HepG2 (cell line): ENCODE data around the gene PEPD. TPM values are rescaled to one million over a fixed set of nuclear protein-coding genes. Genes with fewer than 3 reads are reported as not detected.

Experiments used
- ATAC-seq: fragments of 200-7000 bp; cut with Tn5 transposase; 3 replicates; pipeline ENCODE4 v1.9.1; 2020; ENCODE audit warnings: mild to moderate bottlenecking, moderate library complexity
- BruUV-seq: library from RNA; stranded (reverse); fragments of 400-500 nt; replicated peaks from 2 replicates; lab custom pipeline; 2021; lab: Mats Ljungman, UMichigan
- CTCF ChIA-PET: fragments of 300-600 bp; formaldehyde crosslinking; extraction: SDS; loops from one replicate; lab custom pipeline; 2021; ENCODE audit warnings: low total read pairs, inconsistent platforms, low intra/inter-chr PET ratio; lab: Yijun Ruan, JAX
- POLR2A ChIA-PET: fragments of 350-600 bp; sonication (Branson Sonifier 250); formaldehyde crosslinking; loops from one replicate; lab custom pipeline; 2020; ENCODE audit warnings: antibody characterized with exemption, inconsistent platforms; lab: Yijun Ruan, JAX
- DNase-seq: peaks from one replicate; pipeline ENCODE4 v3.0.0-alpha.2; 2015; ENCODE audit warnings: low spot score
- FAIRE-seq: peaks from 3 replicates; lab custom pipeline; 2011; peaks lifted over from hg19 to GRCh38; lab: Jason Lieb, UNC
- H2AFZ ChIP-seq: one replicate; pipeline ENCODE4 v1.6.1; 2011; ENCODE audit warnings: low read length, inconsistent platforms
- H3K27ac ChIP-seq: fragments of 300-600 bp; 3 replicates; pipeline ENCODE4 v1.8.0; 2011; ENCODE audit warnings: mixed run types, mild to moderate bottlenecking, mixed read lengths, low read length, inconsistent platforms; ENCODE audit not compliant: insufficient read depth; ENCODE audit errors: extremely low read length
- H3K27me3 ChIP-seq, 2 experiments: fragments of 200-600 bp in 1 of 2; 2 replicates in 1 of 2; 3 replicates in 1 of 2; pipeline versions ENCODE4 v1.6.0 to v1.8.0; 2011; ENCODE audit warnings: low read length in 2 of 2, mild to moderate bottlenecking in 2 of 2, moderate library complexity in 2 of 2, inconsistent platforms in 1 of 2; ENCODE audit not compliant: insufficient read depth in 2 of 2, control insufficient read depth in 1 of 2
- H3K36me3 ChIP-seq, 2 experiments: fragments of 200-600 bp in 1 of 2; replicated peaks in 1 of 2; 2 replicates in 1 of 2; 3 replicates in 1 of 2; pipeline versions ENCODE4 v1.5.1 to v1.8.0; 2011; ENCODE audit warnings: low read length in 2 of 2, inconsistent platforms in 1 of 2; ENCODE audit not compliant: insufficient read depth in 2 of 2, control insufficient read depth in 1 of 2
- H3K4me1 ChIP-seq: 2 replicates; pipeline ENCODE4 v1.5.1; 2012; ENCODE audit warnings: low read length, inconsistent platforms; ENCODE audit not compliant: insufficient read depth
- H3K4me2 ChIP-seq: 2 replicates; pipeline ENCODE4 v1.6.0; 2011; ENCODE audit warnings: low read depth, low read length, inconsistent platforms
- H3K4me3 ChIP-seq, 3 experiments: fragments of 200-600 bp in 1 of 3; sonication (generic), shearing (Covaris generic) in 1 of 3; replicated peaks in 1 of 3; 2 replicates each; pipeline ENCODE4 v1.5.1; 2011 to 2016; ENCODE audit warnings: low read length in 3 of 3, inconsistent platforms in 2 of 3, low read depth in 2 of 3, mild to moderate bottlenecking in 2 of 3, control low read depth in 1 of 3, mixed read lengths in 1 of 3; ENCODE audit not compliant: insufficient read depth in 1 of 3
- H3K79me2 ChIP-seq: one replicate; pipeline ENCODE4 v1.6.1; 2011; ENCODE audit warnings: low read length, inconsistent platforms; ENCODE audit not compliant: insufficient read depth
- H3K9ac ChIP-seq: 2 replicates; pipeline ENCODE4 v1.6.0; 2011; ENCODE audit warnings: mild to moderate bottlenecking, low read depth, low read length, inconsistent platforms; ENCODE audit not compliant: insufficient read depth
- H3K9me3 ChIP-seq: 2 replicates; pipeline ENCODE4 v1.5.1; 2012; ENCODE audit warnings: mild to moderate bottlenecking, low read length
- H4K20me1 ChIP-seq: 2 replicates; pipeline ENCODE4 v1.6.0; 2011; ENCODE audit warnings: inconsistent platforms, mild to moderate bottlenecking, low read length, moderate library complexity; ENCODE audit not compliant: insufficient read depth
- FOXA1 ChIP-seq, 2 experiments: fragments of 450-650 bp in 1 of 2; sonication (generic) in 1 of 2; formaldehyde crosslinking in 1 of 2; IDR thresholded peaks; 2 replicates each; pipeline versions ENCODE4 v1.4.0 to v1.6.1; 2016 to 2020; ENCODE audit warnings: missing genetic modification reagents in 1 of 2
- NCOA5 ChIP-seq: sonication (generic); formaldehyde crosslinking; IDR thresholded peaks from 2 replicates; pipeline ENCODE4 v1.4.0; 2020; ENCODE audit warnings: missing genetic modification reagents
- NR2F2 ChIP-seq: IDR thresholded peaks from 2 replicates; pipeline ENCODE4 v1.6.1; 2012; ENCODE audit warnings: low read depth, inconsistent platforms, borderline replicate concordance
- PHF5A ChIP-seq: IDR thresholded peaks from one replicate; pipeline ENCODE4 v1.6.1; 2018; ENCODE audit warnings: low read depth, missing genetic modification reagents; ENCODE audit not compliant: unreplicated experiment
- ZBTB39 ChIP-seq: sonication (generic); formaldehyde crosslinking; IDR thresholded peaks from 2 replicates; pipeline ENCODE4 v1.5.0; 2020; ENCODE audit warnings: missing genetic modification reagents
- ZNF124 ChIP-seq: sonication (generic); formaldehyde crosslinking; IDR thresholded peaks from 2 replicates; pipeline ENCODE4 v1.4.0; 2020; ENCODE audit warnings: missing genetic modification reagents
- ZNF589 ChIP-seq: sonication (generic); formaldehyde crosslinking; conservative IDR thresholded peaks from 2 replicates; pipeline ENCODE4 v1.8.0; 2022; ENCODE audit warnings: mild to moderate bottlenecking, moderate library complexity, missing genetic modification reagents
- ZNF614 ChIP-seq: IDR thresholded peaks from 2 replicates; pipeline ENCODE4 v1.6.1; 2018; ENCODE audit warnings: missing biosample characterization, missing genetic modification reagents, inconsistent platforms, borderline replicate concordance
- ZNF775 ChIP-seq: sonication (generic); formaldehyde crosslinking; IDR thresholded peaks from 2 replicates; pipeline ENCODE4 v1.4.0; 2020; ENCODE audit warnings: missing genetic modification reagents, mild to moderate bottlenecking, moderate library complexity, borderline replicate concordance
- ZNF790 ChIP-seq: sonication (generic); formaldehyde crosslinking; IDR thresholded peaks from 2 replicates; pipeline ENCODE4 v1.8.0; 2022; ENCODE audit warnings: missing genetic modification reagents, mild to moderate bottlenecking, borderline replicate concordance
- WGBS: methylation state at CpG from one replicate; pipeline ENCODE4 v1.1.6; 2017; ENCODE audit warnings: low lambda C conversion rate; 5-methylcytosine and 5-hydroxymethylcytosine counted together
- in situ Hi-C: cut with HindIII; loops from 2 replicates; pipeline ENCODE4 v1.10.0; 2017; ENCODE audit warnings: low pct_unique_long_range_greater_than_20kb; ENCODE audit not compliant: extremely low pct_ligation_motif_present
- intact Hi-C: fragments of 100-400 bp; cut with micrococcal nuclease; formaldehyde crosslinking; loops from one replicate; pipeline ENCODE4 v1.10.0; 2022; ENCODE audit not compliant: unreplicated experiment
- polyA plus RNA-seq, 8 experiments: library from polyadenylated mRNA; depleted of rRNA in 3 of 8; stranded (reverse) in 7 of 8; unstranded in 1 of 8; fragments of >200 nt; fragmentation: Illumina TruSeq in 4 of 8; extraction: Trizol in 4 of 8; gene quantifications; 2 replicates each; pipeline versions ENCODE4 v1.2.1 to v1.2.3, GENCODE V29; 2011 to 2016; ENCODE audit warnings: low read depth in 4 of 8, missing spikeins in 1 of 8, mixed read lengths in 1 of 8; ENCODE audit not compliant: insufficient read depth in 1 of 8
- total RNA-seq, 5 experiments: library from RNA; depleted of rRNA; stranded (reverse); fragments of >200 nt; fragmentation: Illumina TruSeq; extraction: Trizol; gene quantifications; 2 replicates each; pipeline ENCODE4 v1.2.3, GENCODE V29; 2016; ENCODE audit warnings: low read depth in 1 of 5

PEPD gene
- total and polyA plus RNA-seq, 2 of the 13 experiments (the other 11 are each of a cell fraction or from before 2014, with no cell fraction given): 60.7 to 75.1 TPM

- Histone ChIP-seq H4K20me1 (no peaks in the 10 kb centered on the region), H3K4me3 (no peak overlapping the region), H2AFZ (no peak overlapping the region), H3K27me3 (no peaks in the 10 kb centered on the region), H3K4me1 (no peaks in the 10 kb centered on the region), H3K79me2 (no peaks in the 10 kb centered on the region), H3K9me3 (no peaks in the 10 kb centered on the region), H3K36me3 (peaks cover 3 to 7% of the 10 kb centered on the region in 2 experiments; a peak in 2 of 5 replicates), H3K9ac (no peak overlapping the region), H3K4me2 (no peak overlapping the region), H3K27ac (no peak overlapping the region)
- BruUV-seq: no TSS peak
- WGBS: 90% methylated on average over 4 of the region's 4 CpGs
- no peak for FAIRE-seq
- POLR2A ChIA-PET: no interaction called here
- in situ Hi-C loops: no loop called here
- ATAC-seq: no peak
- DNase-seq: no peak
- TF ChIP-seq ZNF775 (CRISPR knock-in tag) (no peak), ZNF589 (CRISPR knock-in tag) (no peak), ZNF124 (no peak), NCOA5 (CRISPR knock-in tag) (no peak), PHF5A (CRISPR knock-in tag) (no peak), NR2F2 (no peak)
- intact Hi-C loops: no loop called here
- CTCF ChIA-PET: no interaction called here
Measured at GRCh38 chr19:33472226-33472625, 49.4 kb downstream of the PEPD start.

GRCh38 chr19:33471111-33471996 is 50.2 kb downstream of the PEPD start:
- Histone ChIP-seq H3K9ac (no peak overlapping the region), H3K27me3 (no peaks in the 10 kb centered on the region), H4K20me1 (no peaks in the 10 kb centered on the region), H3K9me3 (no peaks in the 10 kb centered on the region), H3K4me3 (no peak overlapping the region), H2AFZ (no peak overlapping the region), H3K4me2 (no peak overlapping the region), H3K4me1 (no peaks in the 10 kb centered on the region), H3K79me2 (no peaks in the 10 kb centered on the region), H3K27ac (no peak overlapping the region), H3K36me3 (peaks cover 1 to 7% of the 10 kb centered on the region in 2 experiments; a peak in 2 of 5 replicates)
- no TSS peak for BruUV-seq
- CTCF ChIA-PET: no interaction called here
- intact Hi-C loops: no loop called here
- FAIRE-seq (no peak), DNase-seq (no peak), ATAC-seq (no peak)
- POLR2A ChIA-PET: no interaction called here
- WGBS: 97% methylated on average over 11 of the region's 13 CpGs
- in situ Hi-C loops: no loop called here
- TF ChIP-seq FOXA1 (IDR thresholded peaks at IDR 0.05) (no peak), FOXA1 (CRISPR knock-in tag; IDR thresholded peaks at IDR 0.05) (no peak), ZNF614 (CRISPR knock-in tag) (no peak), ZNF790 (CRISPR knock-in tag) (no peak), ZBTB39 (CRISPR knock-in tag) (no peak)
